HG03432 (cell line): ENCODE results near the gene C20orf202.
"Not testable (repeated sequence)": the region's sequence is repeated elsewhere in the genome, so short reads cannot be mapped to it uniquely, and the experiment has no call there.

ENCODE experiments used
- ATAC-seq: cut with Tn5 transposase; IDR thresholded peaks from one replicate; pipeline ENCODE4 v1.9.1; 2021; ENCODE audit warnings: mild to moderate bottlenecking, moderate library complexity; ENCODE audit not compliant: unreplicated experiment

Gene C20orf202

DNA sequence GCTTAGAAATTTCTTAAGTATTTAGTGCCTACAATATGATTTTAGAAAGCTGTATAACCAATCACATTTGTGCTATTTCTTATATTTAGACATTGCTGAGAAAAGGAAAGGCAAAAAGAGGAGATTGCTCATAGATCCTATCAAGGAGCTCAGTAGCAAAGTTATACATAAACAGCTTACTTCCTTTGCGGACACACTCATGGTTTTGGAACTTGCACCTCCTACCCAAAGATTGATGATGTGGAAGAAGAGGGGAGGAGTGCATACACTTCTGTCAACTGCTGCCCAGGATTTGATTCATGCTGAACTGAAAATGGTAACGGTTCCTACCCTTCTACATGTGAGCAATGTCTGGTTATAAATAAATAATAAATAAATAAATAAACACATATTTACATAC is 39.3 kb downstream of the C20orf202 start:
- no peak for ATAC-seq

GRCh38 chr20:1245578-1245977 is 42.3 kb downstream of the C20orf202 start:
- no peak for ATAC-seq

- no peak for ATAC-seq
These were observed 44.4 kb downstream of the C20orf202 start for GRCh38 chr20:1247689-1248088.

- not testable (repeated sequence) for ATAC-seq
These were observed 47.0 kb downstream of the C20orf202 start for GRCh38 chr20:1250282-1250681.

DNA sequence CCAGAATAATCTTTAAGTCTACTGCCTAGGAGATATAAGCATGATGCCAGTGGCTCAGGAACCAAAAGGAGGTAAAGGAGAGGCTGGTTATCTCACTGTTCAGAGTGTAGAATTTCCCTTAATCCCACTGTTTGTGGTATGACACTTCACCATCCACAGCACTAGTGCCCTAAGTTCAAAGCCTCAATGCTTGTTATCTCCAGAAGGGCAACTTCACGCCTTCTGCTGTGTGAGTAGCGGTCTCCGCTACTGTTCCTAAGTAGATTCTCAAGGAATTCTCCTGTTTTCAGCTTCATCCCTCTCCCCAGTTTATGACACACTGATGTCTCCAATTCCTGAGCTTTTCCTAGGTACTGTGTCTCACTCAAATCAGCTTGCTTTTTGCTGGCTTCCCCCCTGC is 49.2 kb downstream of the C20orf202 start:
- no peak for ATAC-seq

- no peak for ATAC-seq
These were observed 51.0 kb downstream of the C20orf202 start for GRCh38 chr20:1254254-1254653.

DNA sequence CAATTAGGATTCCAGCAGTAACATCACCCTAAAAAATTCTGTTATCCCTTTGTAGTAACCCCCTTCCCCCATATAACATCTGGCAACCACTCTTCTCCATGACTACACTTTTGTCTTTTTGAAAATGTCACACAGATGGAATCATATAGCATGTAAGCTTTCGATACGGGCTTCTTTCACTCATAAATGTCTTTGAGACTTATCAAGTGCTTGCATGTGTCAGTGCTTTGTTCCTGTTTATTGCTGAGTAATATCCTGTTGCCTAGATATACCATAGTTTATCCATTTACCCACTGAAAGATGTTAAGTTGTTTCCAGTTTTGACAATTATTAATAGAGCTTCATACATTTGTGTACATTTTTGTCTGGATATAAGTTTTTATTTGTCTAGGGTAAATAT is 52.4 kb downstream of the C20orf202 start:
- no peak for ATAC-seq
